ENCODE results near the gene ATAD2B. TPM values are rescaled to one million over a fixed set of nuclear protein-coding genes. Genes with fewer than 3 reads are reported as not detected.

Gene ATAD2B
- total and polyA plus RNA-seq, 2 of the 8 experiments (the other 6 are each of a cell fraction or from before 2014, with no cell fraction given), result 3.4 to 16.1 TPM

DNA sequence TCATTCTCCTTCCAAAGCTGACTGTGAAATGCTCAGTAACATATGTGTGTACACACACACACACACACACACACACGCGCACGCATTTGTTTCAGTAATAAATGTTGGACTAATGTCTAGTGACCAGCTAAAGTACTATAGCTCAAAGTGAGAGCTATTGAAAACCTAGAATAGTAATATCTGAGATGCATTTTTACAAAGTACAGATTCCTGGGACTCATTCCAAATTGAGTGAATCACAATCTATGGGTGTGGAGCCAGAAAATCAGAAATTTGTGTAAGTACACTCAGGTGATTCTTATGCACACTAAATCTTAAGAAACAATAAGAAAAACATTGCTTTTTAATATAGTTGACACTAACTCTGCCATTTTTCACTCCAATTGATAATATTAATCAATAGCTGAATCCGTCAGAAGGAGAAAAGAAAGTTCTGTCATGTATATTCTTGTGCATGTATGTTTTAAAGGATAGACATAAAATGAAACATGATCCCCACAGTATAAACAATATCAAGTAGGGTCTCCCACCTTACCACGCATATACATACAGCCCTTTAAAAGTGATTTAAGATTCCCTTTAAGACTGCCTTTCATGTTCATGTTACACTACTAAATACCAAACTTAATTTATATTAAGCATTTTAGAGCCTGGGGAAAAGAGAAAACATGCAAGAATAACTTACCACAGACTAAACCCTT is 123.5 kb downstream of the ATAD2B start (continued):
- TF ChIP-seq JUND (IDR thresholded peaks at IDR 0.05; ENCODE audit: low read length), result no peak

Data from H1 (cell line).